ENCODE measurements around the gene ABCC5. TPM values are rescaled to one million over a fixed set of nuclear protein-coding genes. Genes with fewer than 3 reads are reported as not detected.

Gene ABCC5
- total and polyA plus RNA-seq, 5 donors from 2014 or later = 12.4 to 27.1 (median 14.1) TPM

DNA sequence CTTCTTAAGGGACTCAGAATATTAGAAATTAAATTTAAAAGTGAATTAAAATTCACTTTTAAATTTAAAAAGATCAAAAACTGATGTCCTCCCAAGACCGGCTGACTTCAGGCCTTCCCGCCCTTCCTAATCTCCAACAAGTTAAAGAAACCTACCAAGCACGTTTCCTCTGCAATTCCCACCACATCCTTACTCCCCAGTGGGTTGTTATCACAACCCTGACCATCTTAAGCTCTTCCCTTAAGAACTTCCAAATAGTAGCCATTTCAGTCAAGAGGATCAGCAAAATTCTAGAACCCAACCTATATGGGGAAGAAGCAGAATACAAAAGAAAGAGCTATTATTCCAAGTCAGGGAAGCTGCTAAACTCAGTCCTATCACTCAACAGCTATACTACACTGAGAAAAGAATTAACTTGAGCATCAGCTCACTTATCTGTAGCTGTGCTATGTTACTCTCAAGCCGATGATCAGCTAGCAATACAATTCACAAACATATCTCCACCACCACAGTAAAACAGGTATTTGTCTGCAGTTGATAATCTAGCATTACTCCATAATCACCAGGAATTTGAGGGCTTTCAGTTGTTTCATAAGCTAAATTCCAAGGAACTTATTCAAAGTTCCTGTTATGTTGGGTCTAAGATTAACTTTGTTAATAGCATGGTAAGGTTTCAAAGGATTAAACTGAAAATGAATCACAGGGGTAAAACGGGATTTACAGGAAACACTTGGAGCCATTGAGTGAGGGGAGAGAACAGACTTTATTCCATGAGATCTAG lies 14.3 kb downstream of the ABCC5 start:
- ATAC-seq (ENCODE audit: low read depth in 2 of 2) = no peak
- Histone ChIP-seq H3K27me3 (ENCODE audit: control insufficient read depth, insufficient read depth, low read length) (no peaks in the 10 kb centered on the region), H3K4me1 (ENCODE audit: control insufficient read depth, insufficient read depth, low read length, poor library complexity, severe bottlenecking) (no peaks in the 10 kb centered on the region), H3K4me3 (ENCODE audit: low read depth, low read length) (no peak overlapping the region), H3K27ac (ENCODE audit: insufficient read depth, low read length, poor library complexity, severe bottlenecking) (no peak overlapping the region), H3K36me3 (ENCODE audit: control insufficient read depth, insufficient read depth, low read length) (peaks cover 4% of the 10 kb centered on the region), H3K9me3 (ENCODE audit: control insufficient read depth in 2 of 2, low read length in 2 of 2) (no peaks in the 10 kb centered on the region)
- Mint-ChIP-seq H3K9me3 (no peaks in the 10 kb centered on the region), H3K4me1 (peaks cover 4 to 15% (median 10%) of the 10 kb centered on the region in 4 donors), H3K27me3 (no peaks in the 10 kb centered on the region), H3K4me3 (no peak overlapping the region), H3K36me3 (peaks cover 6% of the 10 kb centered on the region), H3K27ac (no peak overlapping the region)
- DNase-seq = no peak

DNA sequence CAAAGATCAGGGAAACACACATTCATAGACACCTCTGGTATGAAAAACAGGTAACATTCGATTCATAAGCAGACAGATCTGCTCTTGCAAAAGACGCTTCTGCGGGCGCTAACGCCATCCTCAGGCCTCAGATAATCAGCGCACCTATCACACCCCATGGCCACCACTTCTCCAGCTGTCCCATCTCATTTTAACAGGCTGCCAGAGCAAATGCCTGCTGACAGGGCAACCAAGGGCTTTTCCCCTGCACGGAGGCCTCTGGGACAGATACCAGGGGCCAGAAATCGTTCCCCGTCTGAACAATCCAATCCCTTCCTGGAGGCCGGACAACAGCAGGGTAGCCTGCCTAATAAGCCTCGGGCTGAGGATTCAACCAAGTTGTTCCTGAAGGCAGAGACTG lies 15.2 kb downstream of the ABCC5 start:
- no peaks in the 10 kb centered on the region for H3K9me3 Mint-ChIP-seq
- H3K27ac ChIP-seq (ENCODE audit: insufficient read depth, low read length, poor library complexity, severe bottlenecking) = no peak overlapping the region
- H3K27ac Mint-ChIP-seq = no peak overlapping the region
- DNase-seq = no peak
- peaks cover 7% of the 10 kb centered on the region for H3K36me3 Mint-ChIP-seq
- no peaks in the 10 kb centered on the region for H3K9me3 ChIP-seq (ENCODE audit: control insufficient read depth in 2 of 2, low read length in 2 of 2)
- no peak for ATAC-seq (ENCODE audit: low read depth in 2 of 2)
- no peaks in the 10 kb centered on the region for H3K27me3 Mint-ChIP-seq
- no peak overlapping the region for H3K4me3 ChIP-seq (ENCODE audit: low read depth, low read length)
- H3K4me3 Mint-ChIP-seq = no peak overlapping the region
- H3K4me1 ChIP-seq (ENCODE audit: control insufficient read depth, insufficient read depth, low read length, poor library complexity, severe bottlenecking) = no peaks in the 10 kb centered on the region
- H3K27me3 ChIP-seq (ENCODE audit: control insufficient read depth, insufficient read depth, low read length) = no peaks in the 10 kb centered on the region
- peaks cover 4 to 15% (median 8%) of the 10 kb centered on the region in 4 donors for H3K4me1 Mint-ChIP-seq
- H3K36me3 ChIP-seq (ENCODE audit: control insufficient read depth, insufficient read depth, low read length) = peaks cover 4% of the 10 kb centered on the region

DNA sequence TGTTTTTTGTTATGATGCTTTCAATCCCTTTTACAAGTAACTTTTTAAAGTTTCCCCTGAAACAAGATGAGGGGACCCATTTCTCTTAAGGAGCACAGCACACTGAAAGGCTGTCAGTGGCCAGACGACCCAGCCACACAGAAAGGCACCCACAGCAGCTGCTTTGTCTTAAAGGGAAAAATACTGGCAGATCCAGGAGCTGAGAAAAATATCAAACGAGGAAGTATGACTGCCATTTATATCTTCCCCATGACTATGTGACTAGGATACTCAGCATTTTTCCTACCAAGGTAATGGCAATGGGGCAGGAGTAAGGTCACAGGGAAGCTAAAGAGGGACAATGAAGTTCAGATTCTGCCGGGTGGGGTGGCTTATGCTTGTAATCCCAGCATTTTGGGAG lies 15.9 kb downstream of the ABCC5 start:
- Histone ChIP-seq H3K4me3 (ENCODE audit: low read depth, low read length) (no peak overlapping the region), H3K4me1 (ENCODE audit: control insufficient read depth, insufficient read depth, low read length, poor library complexity, severe bottlenecking) (no peaks in the 10 kb centered on the region), H3K9me3 (ENCODE audit: control insufficient read depth in 2 of 2, low read length in 2 of 2) (no peaks in the 10 kb centered on the region), H3K27ac (ENCODE audit: insufficient read depth, low read length, poor library complexity, severe bottlenecking) (no peak overlapping the region), H3K27me3 (ENCODE audit: control insufficient read depth, insufficient read depth, low read length) (no peaks in the 10 kb centered on the region), H3K36me3 (ENCODE audit: control insufficient read depth, insufficient read depth, low read length) (peaks cover 4% of the 10 kb centered on the region)
- no peaks in the 10 kb centered on the region for H3K9me3 Mint-ChIP-seq
- no peak overlapping the region for H3K27ac Mint-ChIP-seq
- peaks cover 11% of the 10 kb centered on the region for H3K36me3 Mint-ChIP-seq
- H3K27me3 Mint-ChIP-seq = no peaks in the 10 kb centered on the region
- H3K4me3 Mint-ChIP-seq = no peak overlapping the region
- DNase-seq (no peak), ATAC-seq (ENCODE audit: low read depth in 2 of 2) (no peak)
- H3K4me1 Mint-ChIP-seq = peaks cover 4 to 15% (median 8%) of the 10 kb centered on the region in 4 donors

DNA sequence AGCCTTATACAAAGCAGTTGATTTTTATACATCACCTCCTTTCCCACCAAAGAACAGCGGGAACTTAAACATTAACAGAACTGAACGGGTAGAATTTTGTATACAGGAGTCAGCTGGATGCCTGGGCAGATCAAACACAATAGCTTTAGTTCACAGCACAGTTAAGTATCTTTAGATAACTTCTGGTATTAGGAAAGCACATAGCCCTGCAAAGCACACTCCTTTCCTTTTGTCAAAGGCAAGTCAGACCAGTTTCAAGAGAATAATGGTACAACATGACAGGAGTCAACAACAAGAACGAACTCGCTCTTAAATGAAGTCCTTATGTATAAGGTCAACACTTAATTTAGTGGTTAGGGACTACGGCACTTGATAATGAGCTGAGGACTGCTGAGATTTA lies 26.3 kb downstream of the ABCC5 start:
- Mint-ChIP-seq H3K36me3 (peaks cover 21% of the 10 kb centered on the region), H3K27ac (no peak overlapping the region), H3K4me3 (no peak overlapping the region), H3K27me3 (no peaks in the 10 kb centered on the region), H3K9me3 (no peaks in the 10 kb centered on the region), H3K4me1 (peaks cover 0 to 5% (median 0%) of the 10 kb centered on the region in 4 donors)
- no peak for ATAC-seq (ENCODE audit: low read depth in 2 of 2)
- Histone ChIP-seq H3K36me3 (ENCODE audit: control insufficient read depth, insufficient read depth, low read length) (peaks cover 20% of the 10 kb centered on the region), H3K27ac (ENCODE audit: insufficient read depth, low read length, poor library complexity, severe bottlenecking) (no peak overlapping the region), H3K27me3 (ENCODE audit: control insufficient read depth, insufficient read depth, low read length) (no peaks in the 10 kb centered on the region), H3K4me1 (ENCODE audit: control insufficient read depth, insufficient read depth, low read length, poor library complexity, severe bottlenecking) (no peaks in the 10 kb centered on the region), H3K9me3 (ENCODE audit: control insufficient read depth in 2 of 2, low read length in 2 of 2) (no peaks in the 10 kb centered on the region), H3K4me3 (ENCODE audit: low read depth, low read length) (no peak overlapping the region)
- DNase-seq = no peak

DNA sequence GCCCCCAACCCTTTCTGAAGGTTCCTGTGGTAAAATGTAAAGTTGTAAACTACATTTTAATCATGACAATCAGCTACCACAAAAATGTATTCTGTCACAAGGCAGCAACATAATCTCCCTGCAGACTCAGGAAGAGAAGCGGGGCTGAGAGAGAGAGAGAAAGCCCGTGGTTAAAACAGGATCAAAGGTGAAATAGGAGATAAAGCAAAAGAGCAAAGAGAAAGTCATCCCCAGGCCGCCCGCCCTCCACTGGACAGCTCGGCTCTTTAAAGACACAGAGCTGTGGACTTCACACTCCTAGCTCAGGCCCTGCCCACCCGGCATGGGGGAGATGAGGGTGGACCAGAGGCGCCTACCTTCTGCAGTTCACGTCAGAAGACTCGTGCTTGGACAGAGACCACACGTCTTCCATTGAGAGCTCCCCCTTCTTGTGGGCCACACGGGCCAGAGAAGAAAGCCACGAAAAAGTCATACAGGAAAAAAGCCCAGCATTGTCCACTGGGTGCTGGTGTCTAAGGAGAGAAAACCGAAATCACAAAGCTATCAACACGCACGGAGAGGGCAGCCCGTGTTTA lies 29.4 kb downstream of the ABCC5 start:
- H3K9me3 Mint-ChIP-seq = no peaks in the 10 kb centered on the region
- Histone ChIP-seq H3K27ac (ENCODE audit: insufficient read depth, low read length, poor library complexity, severe bottlenecking) (no peak overlapping the region), H3K36me3 (ENCODE audit: control insufficient read depth, insufficient read depth, low read length) (peaks cover 34% of the 10 kb centered on the region)

DNA sequence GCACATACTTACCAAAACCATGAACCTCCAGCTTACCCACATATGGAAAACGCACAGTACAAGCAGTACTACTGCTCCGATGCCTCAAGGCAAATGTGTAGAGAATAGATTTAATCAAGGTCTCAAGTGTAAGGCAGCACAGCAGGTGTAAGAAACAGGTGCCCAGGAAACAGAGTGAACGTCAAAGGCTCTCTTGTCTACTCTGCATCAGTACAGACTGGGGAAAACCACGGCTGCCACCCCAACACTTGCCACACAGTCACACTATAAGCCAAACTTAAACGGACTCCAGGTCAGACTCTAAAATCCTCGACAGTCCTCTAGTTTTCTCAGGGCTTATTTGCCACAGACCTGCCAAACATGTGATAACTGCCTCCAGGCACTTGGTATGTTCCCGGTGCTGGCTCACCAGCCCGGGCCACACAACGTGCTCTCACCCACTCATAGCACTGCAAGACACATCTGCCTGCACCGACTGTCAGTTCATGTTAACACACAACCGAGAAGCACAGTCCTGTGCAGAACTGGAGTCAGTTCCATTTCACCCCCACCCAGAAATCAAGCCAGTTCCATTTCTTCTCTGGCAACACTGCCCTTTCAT lies 30.6 kb downstream of the ABCC5 start:
- no peak overlapping the region for H3K4me3 Mint-ChIP-seq
- peaks cover 0 to 5% (median 5%) of the 10 kb centered on the region in 4 donors for H3K4me1 Mint-ChIP-seq
- H3K36me3 ChIP-seq (ENCODE audit: control insufficient read depth, insufficient read depth, low read length) = peaks cover 41% of the 10 kb centered on the region
- no peaks in the 10 kb centered on the region for H3K27me3 Mint-ChIP-seq
- no peaks in the 10 kb centered on the region for H3K4me1 ChIP-seq (ENCODE audit: control insufficient read depth, insufficient read depth, low read length, poor library complexity, severe bottlenecking)
- no peaks in the 10 kb centered on the region for H3K27me3 ChIP-seq (ENCODE audit: control insufficient read depth, insufficient read depth, low read length)
- H3K27ac Mint-ChIP-seq = peak overlapping the region in 1 of 3 donors; percentile 37
- H3K9me3 Mint-ChIP-seq = no peaks in the 10 kb centered on the region
- no peak overlapping the region for H3K27ac ChIP-seq (ENCODE audit: insufficient read depth, low read length, poor library complexity, severe bottlenecking)
- no peak overlapping the region for H3K4me3 ChIP-seq (ENCODE audit: low read depth, low read length)
- ATAC-seq (ENCODE audit: low read depth in 2 of 2) (no peak), DNase-seq (no peak)
- H3K36me3 Mint-ChIP-seq = peaks cover 43% of the 10 kb centered on the region
- H3K9me3 ChIP-seq (ENCODE audit: control insufficient read depth in 2 of 2, low read length in 2 of 2) = no peaks in the 10 kb centered on the region

More for the DNA sequence above, 29.4 kb downstream of the ABCC5 start:
- Mint-ChIP-seq H3K27me3 (no peaks in the 10 kb centered on the region), H3K4me3 (no peak overlapping the region), H3K4me1 (peaks cover 0 to 5% (median 5%) of the 10 kb centered on the region in 4 donors), H3K36me3 (peaks cover 32% of the 10 kb centered on the region), H3K27ac (no peak overlapping the region)
- Histone ChIP-seq H3K9me3 (ENCODE audit: control insufficient read depth in 2 of 2, low read length in 2 of 2) (no peaks in the 10 kb centered on the region), H3K4me1 (ENCODE audit: control insufficient read depth, insufficient read depth, low read length, poor library complexity, severe bottlenecking) (no peaks in the 10 kb centered on the region), H3K27me3 (ENCODE audit: control insufficient read depth, insufficient read depth, low read length) (no peaks in the 10 kb centered on the region), H3K4me3 (ENCODE audit: low read depth, low read length) (no peak overlapping the region)
- ATAC-seq (ENCODE audit: low read depth in 2 of 2) (no peak), DNase-seq (no peak)

DNA sequence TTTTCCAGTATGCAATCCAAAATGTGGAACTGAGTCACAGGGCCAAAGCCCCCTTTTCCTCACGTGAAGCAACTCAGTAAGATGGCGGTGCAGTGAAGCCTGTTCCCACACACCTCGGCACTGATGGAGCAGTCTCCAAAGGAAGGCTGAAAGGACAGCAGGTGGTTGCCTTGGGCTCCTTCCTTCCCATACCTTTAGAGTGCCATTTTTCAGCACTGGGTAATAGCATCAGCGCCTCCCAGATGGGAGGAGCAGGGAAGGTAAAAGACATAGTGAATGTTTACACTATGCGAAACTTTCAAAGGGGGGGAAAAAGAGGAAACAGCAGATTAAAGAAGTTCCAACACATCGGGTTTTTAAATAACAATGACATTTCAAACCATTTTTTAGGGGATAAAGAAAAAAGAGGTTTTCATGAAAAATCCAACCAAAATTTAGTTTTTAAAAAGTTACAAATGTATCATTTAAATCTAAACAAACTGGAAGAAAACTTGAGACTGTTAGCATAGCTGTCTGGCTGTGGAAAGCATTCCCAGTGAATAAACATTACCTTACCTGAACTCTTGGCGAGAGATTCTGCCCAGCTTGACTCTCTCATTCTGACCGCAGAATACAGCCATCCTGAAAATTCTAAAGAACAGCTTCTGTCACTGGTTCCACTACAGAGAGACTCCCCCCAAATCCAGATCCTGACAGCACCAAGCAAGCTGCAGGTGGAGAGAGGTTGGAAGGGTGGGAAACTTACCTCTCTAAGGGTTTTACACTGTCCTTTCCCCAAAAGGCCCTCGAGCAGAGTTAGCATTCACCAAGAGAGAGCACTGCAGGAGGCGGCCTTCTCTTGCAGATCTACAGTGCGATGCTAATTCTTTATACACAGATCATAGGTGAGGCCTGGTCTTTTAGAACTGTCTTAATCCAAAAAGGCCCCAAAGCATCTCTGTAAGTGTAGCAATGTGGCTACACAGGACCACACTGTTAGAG lies 32.6 kb downstream of the ABCC5 start:
- H3K27me3 ChIP-seq (ENCODE audit: control insufficient read depth, insufficient read depth, low read length) = no peaks in the 10 kb centered on the region
- H3K4me1 ChIP-seq (ENCODE audit: control insufficient read depth, insufficient read depth, low read length, poor library complexity, severe bottlenecking) = no peaks in the 10 kb centered on the region
- H3K9me3 ChIP-seq (ENCODE audit: control insufficient read depth in 2 of 2, low read length in 2 of 2) = no peaks in the 10 kb centered on the region
- no peak overlapping the region for H3K27ac ChIP-seq (ENCODE audit: insufficient read depth, low read length, poor library complexity, severe bottlenecking)
- H3K27ac Mint-ChIP-seq = no peak overlapping the region
- H3K9me3 Mint-ChIP-seq = no peaks in the 10 kb centered on the region
- H3K4me3 Mint-ChIP-seq = no peak overlapping the region
- peaks cover 0 to 5% (median 5%) of the 10 kb centered on the region in 4 donors for H3K4me1 Mint-ChIP-seq
- no peaks in the 10 kb centered on the region for H3K27me3 Mint-ChIP-seq
- DNase-seq (no peak), ATAC-seq (ENCODE audit: low read depth in 2 of 2) (no peak)
- H3K4me3 ChIP-seq (ENCODE audit: low read depth, low read length) = no peak overlapping the region
- H3K36me3 ChIP-seq (ENCODE audit: control insufficient read depth, insufficient read depth, low read length) = peaks cover 50% of the 10 kb centered on the region
- peaks cover 50% of the 10 kb centered on the region for H3K36me3 Mint-ChIP-seq
